GM12878 (cell line): ENCODE measurements around the gene ITGB1BP2. TPM values are rescaled to one million over a fixed set of nuclear protein-coding genes. Genes with fewer than 3 reads are reported as not detected.
"Not testable (repeated sequence)": the region's sequence is repeated elsewhere in the genome, so short reads cannot be mapped to it uniquely, and the experiment has no call there.

Experiments used
- ATAC-seq: fragments of 200-7000 bp; cut with Tn5 transposase; 3 replicates; pipeline ENCODE4 v1.9.1; 2020; ENCODE audit warnings: mild to moderate bottlenecking, moderate library complexity
- BruUV-seq: library from RNA; stranded (reverse); fragments of 400-500 nt; replicated peaks from 2 replicates; lab custom pipeline; 2021; lab: Mats Ljungman, UMichigan
- CTCF ChIA-PET: fragments of 300-600 bp; sonication (Branson Sonifier 250); formaldehyde crosslinking; extraction: SDS; loops from one replicate; lab custom pipeline; 2021; ENCODE audit warnings: inconsistent platforms; lab: Yijun Ruan, JAX
- POLR2A ChIA-PET: fragments of 350-600 bp; formaldehyde crosslinking; extraction: SDS; loops from one replicate; lab custom pipeline; 2021; ENCODE audit warnings: inconsistent platforms; lab: Charles Lee
- RAD21 ChIA-PET: fragments of 300-600 bp; sonication (Branson Sonifier 250); formaldehyde crosslinking; loops from one replicate; lab custom pipeline; 2023; ENCODE audit warnings: antibody characterized with exemption; ENCODE audit not compliant: unreplicated experiment; lab: Charles Lee
- SMC1A ChIA-PET: fragments of 300-600 bp; sonication (Branson Sonifier 250); formaldehyde crosslinking; loops from one replicate; lab custom pipeline; 2023; ENCODE audit not compliant: unreplicated experiment, uncharacterized antibody; lab: Charles Lee
- DNase-seq: peaks from one replicate; pipeline ENCODE4 v3.0.0-alpha.2; 2011; ENCODE audit warnings: low read depth, low spot score
- FAIRE-seq: peaks from 3 replicates; lab custom pipeline; 2011; peaks lifted over from hg19 to GRCh38; lab: Jason Lieb, UNC
- H2AFZ ChIP-seq: 2 replicates; pipeline ENCODE4 v1.6.0; 2011; ENCODE audit warnings: low read depth, low read length, control low read depth; ENCODE audit not compliant: control insufficient read depth
- H3K27ac ChIP-seq: 2 replicates; pipeline ENCODE4 v1.5.1; 2011; ENCODE audit warnings: control low read depth; ENCODE audit not compliant: control insufficient read depth, insufficient read depth
- H3K27me3 ChIP-seq, 2 experiments: replicated peaks in 1 of 2; 2 replicates each; pipeline versions ENCODE4 v1.6.0 to v1.6.1; 2011; ENCODE audit warnings: low read length in 1 of 2; ENCODE audit not compliant: control insufficient read depth in 2 of 2, insufficient read depth in 2 of 2
- H3K36me3 ChIP-seq, 2 experiments: 2 replicates each; pipeline ENCODE4 v1.5.1; 2011; ENCODE audit warnings: low read length in 1 of 2; ENCODE audit not compliant: control insufficient read depth in 2 of 2, insufficient read depth in 2 of 2
- H3K4me1 ChIP-seq: 2 replicates; pipeline ENCODE4 v1.6.1; 2011; ENCODE audit warnings: mild to moderate bottlenecking, low read length, moderate library complexity, mixed read lengths; ENCODE audit not compliant: control insufficient read depth, insufficient read depth
- H3K4me2 ChIP-seq: 2 replicates; pipeline ENCODE4 v1.6.0; 2011; ENCODE audit warnings: control low read depth; ENCODE audit not compliant: control insufficient read depth, insufficient read depth
- H3K4me3 ChIP-seq: fragments of 200-600 bp; sonication (generic); 2 replicates; pipeline ENCODE4 v1.5.1; 2016
- H3K79me2 ChIP-seq: 2 replicates; pipeline ENCODE4 v1.6.0; 2011; ENCODE audit warnings: low read length; ENCODE audit not compliant: control insufficient read depth, insufficient read depth
- H3K9ac ChIP-seq: 2 replicates; pipeline ENCODE4 v1.8.0; 2011; ENCODE audit warnings: low read length, control low read depth, mixed read lengths; ENCODE audit not compliant: control insufficient read depth, insufficient read depth
- H3K9me3 ChIP-seq: replicated peaks from 3 replicates; pipeline ENCODE4 v1.5.1; 2011; ENCODE audit warnings: mild to moderate bottlenecking, low read length; ENCODE audit not compliant: control insufficient read depth, insufficient read depth
- H4K20me1 ChIP-seq: 2 replicates; pipeline ENCODE4 v1.6.0; 2011; ENCODE audit not compliant: control insufficient read depth, insufficient read depth
- WGBS: methylation state at CpG from one replicate; pipeline ENCODE4 v1.1.6; 2016; ENCODE audit warnings: low lambda C conversion rate; ENCODE audit not compliant: insufficient replicate concordance, insufficient coverage; ENCODE audit errors: missing lambda C conversion rate; 5-methylcytosine and 5-hydroxymethylcytosine counted together
- in situ Hi-C: fragments of 300-500 bp; cut with MboI; formaldehyde crosslinking; loops from 9 replicates; pipeline ENCODE4 v1.14.3; 2018; ENCODE audit warnings: mixed read lengths
- intact Hi-C: fragments of 100-400 bp; cut with micrococcal nuclease; formaldehyde crosslinking; loops from one replicate; pipeline ENCODE4 v1.14.2; 2022; ENCODE audit not compliant: unreplicated experiment
- polyA plus RNA-seq, 11 experiments: library from polyadenylated mRNA; depleted of rRNA in 4 of 11; unstranded in 6 of 11; stranded (reverse) in 5 of 11; fragments of >200 nt; fragmentation: Nextera tagmentation in 4 of 11; fragmentation: Illumina TruSeq in 1 of 11; extraction: Ambion mirVana in 4 of 11; extraction: Trizol in 1 of 11; gene quantifications; 1 replicate in 1 of 11; 2 replicates in 10 of 11; pipeline versions ENCODE4 v1.2.1 to v1.2.3, GENCODE V29; 2011 to 2016; ENCODE audit warnings: inconsistent platforms in 2 of 11, missing spikeins in 2 of 11, low read depth in 1 of 11
- total RNA-seq, 4 experiments: library from RNA; depleted of rRNA in 3 of 4; stranded (reverse); fragments of >200 nt in 3 of 4; fragmentation: Illumina TruSeq in 1 of 4; extraction: Trizol in 1 of 4; gene quantifications; 2 replicates each; pipeline versions ENCODE4 v1.2.1 to v1.2.3, GENCODE V29; 2013 to 2021

ITGB1BP2 gene
- total and polyA plus RNA-seq, 10 of the 15 experiments (the other 5 are each of a cell fraction or from before 2014, with no cell fraction given), result 0.50 to 2.9 (median 1.7) TPM

GRCh38 chrX:71352439-71352838 lies 50.9 kb downstream of the ITGB1BP2 start:
- intact Hi-C loops, H3K27me3 ChIP-seq, H3K79me2 ChIP-seq, FAIRE-seq, H3K4me2 ChIP-seq, H4K20me1 ChIP-seq, H3K27ac ChIP-seq, H3K4me1 ChIP-seq, CTCF ChIA-PET, H3K36me3 ChIP-seq, ATAC-seq, DNase-seq, H3K9me3 ChIP-seq, BruUV-seq, H2AFZ ChIP-seq, SMC1A ChIA-PET, H3K9ac ChIP-seq, in situ Hi-C loops, RAD21 ChIA-PET, H3K4me3 ChIP-seq: not testable (repeated sequence)
- 37% methylated on average over 5 of the region's 5 CpGs for WGBS
- POLR2A ChIA-PET, result interaction anchor here (0.9 kb wide), 1 partner anchor 73 kb away, joined by 3 read pairs; no protein-coding TSS in a partner anchor

Other genes starting within 250 kb of the ITGB1BP2 start
Only the 7 nearest of the 11 such genes appear.
- 58.6 and 63.9 TPM in 2 replicates for gene IL2RG, start 190.2 kb upstream of the ITGB1BP2 start, total RNA-seq (2014; rRNA removed)
- 79.4 and 89.8 TPM in 2 replicates for gene IL2RG, start 190.2 kb upstream of the ITGB1BP2 start, total RNA-seq (2014; rRNA removed; fragmentation: Illumina TruSeq; extraction: Trizol)
- gene IL2RG, start 190.2 kb upstream of the ITGB1BP2 start, total RNA-seq (2021), result 155 and 159 TPM in 2 replicates
- 523 and 686 TPM in 2 replicates for gene IL2RG, start 190.2 kb upstream of the ITGB1BP2 start, polyA plus RNA-seq (2011; rRNA removed)
- 485 TPM in 2 replicates for gene IL2RG, start 190.2 kb upstream of the ITGB1BP2 start, polyA plus RNA-seq (2014; fragmentation: Illumina TruSeq; extraction: Trizol)
- gene IL2RG, start 190.2 kb upstream of the ITGB1BP2 start, polyA plus RNA-seq (2014; fragmentation: Nextera tagmentation; extraction: Ambion mirVana), result 100 to 1,000 TPM; 135 to 138 TPM
- 189 and 207 TPM in 2 replicates for gene IL2RG, start 190.2 kb upstream of the ITGB1BP2 start, polyA plus RNA-seq (2014; rRNA removed)
- gene IL2RG, start 190.2 kb upstream of the ITGB1BP2 start, polyA plus RNA-seq (2016; fragmentation: Nextera tagmentation; extraction: Ambion mirVana), result 100 to 1,000 TPM; 236 to 269 TPM
- 14.8 and 20.3 TPM in 2 replicates for gene MED12, start 183.2 kb upstream of the ITGB1BP2 start, total RNA-seq (2014; rRNA removed)
- gene MED12, start 183.2 kb upstream of the ITGB1BP2 start, total RNA-seq (2014; rRNA removed; fragmentation: Illumina TruSeq; extraction: Trizol), result 5.7 and 5.9 TPM in 2 replicates
- gene MED12, start 183.2 kb upstream of the ITGB1BP2 start, total RNA-seq (2021), result 28.5 and 28.8 TPM in 2 replicates
- gene MED12, start 183.2 kb upstream of the ITGB1BP2 start, polyA plus RNA-seq (2011; rRNA removed), result 4.9 and 13.0 TPM in 2 replicates
- 18.3 and 18.9 TPM in 2 replicates for gene MED12, start 183.2 kb upstream of the ITGB1BP2 start, polyA plus RNA-seq (2014; fragmentation: Illumina TruSeq; extraction: Trizol)
- gene MED12, start 183.2 kb upstream of the ITGB1BP2 start, polyA plus RNA-seq (2014; fragmentation: Nextera tagmentation; extraction: Ambion mirVana), result 1 to 10 TPM in 1 of 2 experiments, under 1 TPM in 1; 0.68 to 1.7 TPM
- 13.5 and 15.2 TPM in 2 replicates for gene MED12, start 183.2 kb upstream of the ITGB1BP2 start, polyA plus RNA-seq (2014; rRNA removed)
- gene MED12, start 183.2 kb upstream of the ITGB1BP2 start, polyA plus RNA-seq (2016; fragmentation: Nextera tagmentation; extraction: Ambion mirVana), result 10 to 100 TPM; 13.9 to 14.0 TPM
- 0.16 and 0.23 TPM in 2 replicates for gene NLGN3, start 156.9 kb upstream of the ITGB1BP2 start, total RNA-seq (2014; rRNA removed)
- 0.14 and 0.18 TPM in 2 replicates for gene NLGN3, start 156.9 kb upstream of the ITGB1BP2 start, total RNA-seq (2014; rRNA removed; fragmentation: Illumina TruSeq; extraction: Trizol)
- gene NLGN3, start 156.9 kb upstream of the ITGB1BP2 start, total RNA-seq (2021), result 0.33 and 0.56 TPM in 2 replicates
- gene NLGN3, start 156.9 kb upstream of the ITGB1BP2 start, polyA plus RNA-seq (2011; rRNA removed), result 0.33 and 0.48 TPM in 2 replicates
- gene NLGN3, start 156.9 kb upstream of the ITGB1BP2 start, polyA plus RNA-seq (2014; fragmentation: Illumina TruSeq; extraction: Trizol), result 0.48 and 0.73 TPM in 2 replicates
- gene NLGN3, start 156.9 kb upstream of the ITGB1BP2 start, polyA plus RNA-seq (2014; fragmentation: Nextera tagmentation; extraction: Ambion mirVana), result under 1 TPM; 0.07 to 0.13 TPM
- gene NLGN3, start 156.9 kb upstream of the ITGB1BP2 start, polyA plus RNA-seq (2014; rRNA removed), result 0.50 and 0.61 TPM in 2 replicates
- gene NLGN3, start 156.9 kb upstream of the ITGB1BP2 start, polyA plus RNA-seq (2016; fragmentation: Nextera tagmentation; extraction: Ambion mirVana), result under 1 TPM; 0.21 to 0.42 TPM
- gene GJB1, start 78.5 kb upstream of the ITGB1BP2 start, total RNA-seq (2014; rRNA removed), result not detected in 2 replicates
- gene GJB1, start 78.5 kb upstream of the ITGB1BP2 start, total RNA-seq (2014; rRNA removed; fragmentation: Illumina TruSeq; extraction: Trizol), result not detected in 2 replicates
- 0.13 TPM in 1 of 2 replicates, not detected in the other for gene GJB1, start 78.5 kb upstream of the ITGB1BP2 start, total RNA-seq (2021)
- not detected in 2 replicates for gene GJB1, start 78.5 kb upstream of the ITGB1BP2 start, polyA plus RNA-seq (2011; rRNA removed)
- not detected in 2 replicates for gene GJB1, start 78.5 kb upstream of the ITGB1BP2 start, polyA plus RNA-seq (2014; fragmentation: Illumina TruSeq; extraction: Trizol)
- not detected for gene GJB1, start 78.5 kb upstream of the ITGB1BP2 start, polyA plus RNA-seq (2014; fragmentation: Nextera tagmentation; extraction: Ambion mirVana)
- gene GJB1, start 78.5 kb upstream of the ITGB1BP2 start, polyA plus RNA-seq (2014; rRNA removed), result not detected in 2 replicates
- not detected for gene GJB1, start 78.5 kb upstream of the ITGB1BP2 start, polyA plus RNA-seq (2016; fragmentation: Nextera tagmentation; extraction: Ambion mirVana)
- gene ZMYM3, start 47.6 kb upstream of the ITGB1BP2 start, total RNA-seq (2014; rRNA removed), result 12.6 and 14.5 TPM in 2 replicates
- 9.9 and 10.1 TPM in 2 replicates for gene ZMYM3, start 47.6 kb upstream of the ITGB1BP2 start, total RNA-seq (2014; rRNA removed; fragmentation: Illumina TruSeq; extraction: Trizol)
- gene ZMYM3, start 47.6 kb upstream of the ITGB1BP2 start, total RNA-seq (2021), result 27.4 and 28.1 TPM in 2 replicates
- gene ZMYM3, start 47.6 kb upstream of the ITGB1BP2 start, polyA plus RNA-seq (2011; rRNA removed), result 9.0 and 19.6 TPM in 2 replicates
- 18.6 and 20.3 TPM in 2 replicates for gene ZMYM3, start 47.6 kb upstream of the ITGB1BP2 start, polyA plus RNA-seq (2014; fragmentation: Illumina TruSeq; extraction: Trizol)
- 1 to 10 TPM; 2.3 to 5.1 TPM for gene ZMYM3, start 47.6 kb upstream of the ITGB1BP2 start, polyA plus RNA-seq (2014; fragmentation: Nextera tagmentation; extraction: Ambion mirVana)
- gene ZMYM3, start 47.6 kb upstream of the ITGB1BP2 start, polyA plus RNA-seq (2014; rRNA removed), result 19.8 and 20.0 TPM in 2 replicates
- 1 to 10 TPM; 9.6 to 10.0 TPM for gene ZMYM3, start 47.6 kb upstream of the ITGB1BP2 start, polyA plus RNA-seq (2016; fragmentation: Nextera tagmentation; extraction: Ambion mirVana)
- gene NONO, start 18.1 kb upstream of the ITGB1BP2 start, total RNA-seq (2014; rRNA removed), result 376 and 404 TPM in 2 replicates
- gene NONO, start 18.1 kb upstream of the ITGB1BP2 start, total RNA-seq (2014; rRNA removed; fragmentation: Illumina TruSeq; extraction: Trizol), result 418 and 433 TPM in 2 replicates
- gene NONO, start 18.1 kb upstream of the ITGB1BP2 start, total RNA-seq (2021), result 395 and 417 TPM in 2 replicates
- 329 and 505 TPM in 2 replicates for gene NONO, start 18.1 kb upstream of the ITGB1BP2 start, polyA plus RNA-seq (2011; rRNA removed)
- gene NONO, start 18.1 kb upstream of the ITGB1BP2 start, polyA plus RNA-seq (2014; fragmentation: Illumina TruSeq; extraction: Trizol), result 484 and 509 TPM in 2 replicates
- gene NONO, start 18.1 kb upstream of the ITGB1BP2 start, polyA plus RNA-seq (2014; fragmentation: Nextera tagmentation; extraction: Ambion mirVana), result 100 to 1,000 TPM; 206 to 359 TPM
- 312 and 313 TPM in 2 replicates for gene NONO, start 18.1 kb upstream of the ITGB1BP2 start, polyA plus RNA-seq (2014; rRNA removed)
- gene NONO, start 18.1 kb upstream of the ITGB1BP2 start, polyA plus RNA-seq (2016; fragmentation: Nextera tagmentation; extraction: Ambion mirVana), result 100 to 1,000 TPM; 350 to 371 TPM
- gene TAF1, start 64.6 kb downstream of the ITGB1BP2 start, total RNA-seq (2014; rRNA removed), result 20.9 and 24.3 TPM in 2 replicates
- gene TAF1, start 64.6 kb downstream of the ITGB1BP2 start, total RNA-seq (2014; rRNA removed; fragmentation: Illumina TruSeq; extraction: Trizol), result 24.2 and 25.2 TPM in 2 replicates
- 19.4 and 23.4 TPM in 2 replicates for gene TAF1, start 64.6 kb downstream of the ITGB1BP2 start, total RNA-seq (2021)
- 17.1 and 21.5 TPM in 2 replicates for gene TAF1, start 64.6 kb downstream of the ITGB1BP2 start, polyA plus RNA-seq (2011; rRNA removed)
- gene TAF1, start 64.6 kb downstream of the ITGB1BP2 start, polyA plus RNA-seq (2014; fragmentation: Illumina TruSeq; extraction: Trizol), result 23.3 and 31.4 TPM in 2 replicates
- 1 to 10 TPM; 4.1 to 4.8 TPM for gene TAF1, start 64.6 kb downstream of the ITGB1BP2 start, polyA plus RNA-seq (2014; fragmentation: Nextera tagmentation; extraction: Ambion mirVana)
- gene TAF1, start 64.6 kb downstream of the ITGB1BP2 start, polyA plus RNA-seq (2014; rRNA removed), result 17.3 and 17.7 TPM in 2 replicates
- gene TAF1, start 64.6 kb downstream of the ITGB1BP2 start, polyA plus RNA-seq (2016; fragmentation: Nextera tagmentation; extraction: Ambion mirVana), result 10 to 100 TPM in 1 of 2 experiments, 1 to 10 TPM in 1; 8.0 to 11.6 TPM